Colonic mucosa (tissue), 4 donors: ENCODE results near the gene CASKIN2. TPM values are rescaled to one million over a fixed set of nuclear protein-coding genes. Genes with fewer than 3 reads are reported as not detected.

Source experiments
- DNase-seq: peaks from one replicate; pipeline ENCODE4 v3.0.0-alpha.2; 2020
- H3K27ac ChIP-seq: fragments of 200-600 bp; one replicate; pipeline ENCODE4 v1.8.0; 2021
- H3K27me3 ChIP-seq: fragments of 200-600 bp; one replicate; pipeline ENCODE4 v1.8.0; 2021
- H3K36me3 ChIP-seq: fragments of 200-600 bp; one replicate; pipeline ENCODE4 v1.8.0; 2021
- H3K4me1 ChIP-seq: fragments of 200-600 bp; one replicate; pipeline ENCODE4 v1.8.0; 2021; ENCODE audit warnings: mild to moderate bottlenecking
- H3K4me3 ChIP-seq: fragments of 200-600 bp; one replicate; pipeline ENCODE4 v1.8.0; 2021
- H3K9ac ChIP-seq, 2 donors: one replicate each; pipeline ENCODE4 v1.7.0; 2013; ENCODE audit warnings: control low read depth in 2 of 2, low read depth in 2 of 2, low read length in 2 of 2
- H3K9me3 ChIP-seq: fragments of 200-600 bp; one replicate; pipeline ENCODE4 v1.8.0; 2021
- intact Hi-C: fragments of 100-400 bp; cut with DNase I; formaldehyde crosslinking; loops from one replicate; pipeline ENCODE4 v1.14.1; 2022
- total RNA-seq, 2 donors: library from RNA; stranded (reverse); fragmentation: NEBNext Ultra II Directional in 1 of 2; extraction: Animal tissue kit (Norgen Biotek cat#: 25700) in 1 of 2; gene quantifications; one replicate each; pipeline ENCODE4 v1.2.1, GENCODE V29; 2021
- TF ChIP-seq, protein P1 (sequence below): fragments of 200-600 bp; IDR thresholded peaks from one replicate; pipeline ENCODE4 v1.8.0; 2022; ENCODE audit warnings: antibody characterized with exemption, mild to moderate bottlenecking
- donor health status: healthy.
- donor health status: DM: no; HTN: no; CAD: no.
- donor health status: DM: no; HTN: no; CAD: no.

CASKIN2 gene
- total RNA-seq, 2 donors from 2014 or later: 26.5 to 28.6 TPM

DNA sequence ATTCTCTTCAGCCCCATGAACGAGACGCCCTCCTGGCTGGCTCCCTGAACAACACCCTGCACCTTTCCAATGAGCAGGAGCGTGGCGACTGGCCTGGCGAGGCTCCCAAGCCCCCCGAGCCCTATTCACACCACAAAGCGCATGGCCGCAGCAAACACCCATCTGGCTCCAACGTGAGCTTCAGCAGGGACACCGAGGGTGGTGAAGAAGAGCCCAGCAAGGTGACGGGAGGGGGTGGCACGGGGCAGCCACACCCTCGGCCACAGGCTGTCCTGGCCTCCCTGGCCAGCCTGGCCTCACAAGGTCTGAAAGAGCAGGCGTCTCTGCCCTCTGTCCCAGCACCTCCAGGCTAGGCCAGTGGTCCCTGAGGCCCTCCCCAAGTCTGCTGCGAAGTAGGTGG, 23.7 kb downstream of the CASKIN2 start:
- intact Hi-C loops: no loop called here
- Histone ChIP-seq H3K4me1 (peaks cover 11% of the 10 kb centered on the region), H3K9ac (no peak overlapping the region), H3K4me3 (no peak overlapping the region), H3K27ac (no peak overlapping the region), H3K9me3 (no peaks in the 10 kb centered on the region), H3K36me3 (no peaks in the 10 kb centered on the region), H3K27me3 (no peaks in the 10 kb centered on the region)
- DNase-seq: no peak
- TF ChIP-seq, protein P1, sequence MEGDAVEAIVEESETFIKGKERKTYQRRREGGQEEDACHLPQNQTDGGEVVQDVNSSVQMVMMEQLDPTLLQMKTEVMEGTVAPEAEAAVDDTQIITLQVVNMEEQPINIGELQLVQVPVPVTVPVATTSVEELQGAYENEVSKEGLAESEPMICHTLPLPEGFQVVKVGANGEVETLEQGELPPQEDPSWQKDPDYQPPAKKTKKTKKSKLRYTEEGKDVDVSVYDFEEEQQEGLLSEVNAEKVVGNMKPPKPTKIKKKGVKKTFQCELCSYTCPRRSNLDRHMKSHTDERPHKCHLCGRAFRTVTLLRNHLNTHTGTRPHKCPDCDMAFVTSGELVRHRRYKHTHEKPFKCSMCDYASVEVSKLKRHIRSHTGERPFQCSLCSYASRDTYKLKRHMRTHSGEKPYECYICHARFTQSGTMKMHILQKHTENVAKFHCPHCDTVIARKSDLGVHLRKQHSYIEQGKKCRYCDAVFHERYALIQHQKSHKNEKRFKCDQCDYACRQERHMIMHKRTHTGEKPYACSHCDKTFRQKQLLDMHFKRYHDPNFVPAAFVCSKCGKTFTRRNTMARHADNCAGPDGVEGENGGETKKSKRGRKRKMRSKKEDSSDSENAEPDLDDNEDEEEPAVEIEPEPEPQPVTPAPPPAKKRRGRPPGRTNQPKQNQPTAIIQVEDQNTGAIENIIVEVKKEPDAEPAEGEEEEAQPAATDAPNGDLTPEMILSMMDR: no peak

DNA sequence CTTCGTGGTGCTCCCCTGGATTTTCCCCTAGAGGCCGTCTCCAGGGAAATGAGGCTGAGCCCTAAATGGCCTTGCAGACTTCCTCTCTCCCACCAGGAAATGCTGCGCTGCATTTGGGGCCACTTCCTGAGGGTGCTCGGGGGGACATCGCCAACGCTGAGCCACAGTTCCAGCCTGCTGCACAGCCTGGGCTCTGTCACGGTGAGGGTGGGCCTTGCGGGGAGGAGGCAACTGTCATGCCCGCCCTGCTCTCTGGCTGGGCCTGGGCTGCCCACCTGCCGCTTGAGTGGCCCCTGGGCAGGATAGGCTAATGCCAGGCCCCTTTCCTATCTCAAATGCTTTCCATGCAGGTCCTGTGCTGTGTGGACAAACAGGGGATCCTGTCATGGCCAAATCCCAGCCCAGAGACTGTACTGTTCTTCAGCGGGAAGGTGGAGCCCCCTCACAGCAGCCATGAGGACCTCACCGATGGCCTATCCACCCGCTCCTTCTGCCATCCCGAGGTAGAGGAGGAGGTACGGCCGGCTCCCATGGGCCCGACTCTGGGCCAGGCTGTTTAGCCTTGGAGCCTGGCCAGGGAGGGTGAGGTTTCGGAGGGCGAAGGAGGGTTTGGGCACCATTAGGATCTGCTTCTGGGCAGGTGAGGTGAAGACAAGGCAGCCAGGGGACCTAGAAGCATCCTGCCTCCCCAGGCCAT, 24.2 kb downstream of the CASKIN2 start:
- DNase-seq: no peak
- intact Hi-C loops: no loop called here
- no peak overlapping the region for H3K9ac ChIP-seq
- H3K4me3 ChIP-seq: no peak overlapping the region
- peak overlapping the region; percentile 64 for H3K27ac ChIP-seq
- H3K27me3 ChIP-seq: no peaks in the 10 kb centered on the region
- H3K36me3 ChIP-seq: no peaks in the 10 kb centered on the region
- TF ChIP-seq, protein P1: no peak
- H3K9me3 ChIP-seq: no peaks in the 10 kb centered on the region
- peaks cover 11% of the 10 kb centered on the region for H3K4me1 ChIP-seq

DNA sequence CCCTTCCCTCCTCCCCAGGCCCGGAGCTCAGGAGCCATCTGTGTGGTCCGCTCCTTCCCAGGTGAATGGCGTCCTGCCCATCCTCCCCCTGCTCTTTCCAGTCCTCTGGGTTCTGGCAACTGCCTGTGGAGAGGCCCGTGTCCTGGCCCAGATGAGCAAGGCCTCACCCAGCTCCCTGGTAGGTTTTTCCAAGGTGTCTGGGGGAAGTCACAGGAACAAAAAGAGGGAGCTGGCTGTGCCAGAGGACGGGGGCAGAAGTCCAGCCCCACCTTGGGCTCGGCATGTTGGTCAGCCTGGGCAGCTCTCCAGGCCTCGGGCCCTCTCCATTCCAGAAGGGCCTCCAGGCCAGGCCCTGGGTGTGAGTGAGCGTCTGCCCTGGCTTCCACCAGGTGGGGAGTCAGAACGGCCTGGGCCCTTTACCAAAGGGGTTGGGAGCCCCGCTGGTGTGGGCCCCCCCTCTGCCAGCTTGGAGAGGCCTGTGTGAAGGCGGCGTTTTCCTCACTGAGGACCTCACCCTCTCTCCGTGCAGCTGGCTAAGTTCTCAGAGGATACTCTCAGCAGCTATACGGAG, 25.1 kb downstream of the CASKIN2 start:
- intact Hi-C loops: no loop called here
- Histone ChIP-seq H3K9ac (peak overlapping the region in 1 of 2 donors; percentile 15), H3K9me3 (no peaks in the 10 kb centered on the region), H3K4me1 (peaks cover 11% of the 10 kb centered on the region), H3K27me3 (no peaks in the 10 kb centered on the region), H3K36me3 (no peaks in the 10 kb centered on the region), H3K27ac (peak overlapping the region; percentile 64), H3K4me3 (no peak overlapping the region)
- DNase-seq: peak; percentile 74
- TF ChIP-seq, protein P1: no peak

DNA sequence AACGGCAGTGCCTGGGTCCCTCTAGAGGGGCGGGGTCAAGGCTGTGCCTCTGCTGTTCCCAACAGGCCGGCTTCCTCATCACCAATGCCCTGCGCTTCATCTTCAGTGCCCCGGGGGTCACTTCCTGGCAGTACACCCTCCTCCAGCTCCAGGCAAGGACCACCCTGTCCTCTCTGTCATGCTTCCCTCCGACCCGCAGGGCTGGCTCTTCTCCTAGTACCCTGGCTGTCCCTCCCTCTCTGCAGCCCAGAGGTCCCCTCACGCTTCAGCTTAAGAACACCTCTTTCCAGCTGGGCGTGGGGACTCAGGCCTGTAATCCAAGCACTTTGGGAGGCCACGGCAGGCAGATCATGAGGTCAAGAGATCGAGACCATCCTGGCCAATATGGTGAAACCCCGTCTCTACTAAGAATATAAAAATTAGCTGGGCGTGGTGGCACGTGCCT, 25.8 kb downstream of the CASKIN2 start:
- H3K4me3 ChIP-seq: no peak overlapping the region
- no peak for DNase-seq
- H3K9ac ChIP-seq: peak overlapping the region in 1 of 2 donors; percentile 18
- peaks cover 11% of the 10 kb centered on the region for H3K4me1 ChIP-seq
- intact Hi-C loops: no loop called here
- H3K36me3 ChIP-seq: no peaks in the 10 kb centered on the region
- TF ChIP-seq, protein P1: no peak
- H3K27ac ChIP-seq: peak overlapping the region; percentile 64
- H3K27me3 ChIP-seq: no peaks in the 10 kb centered on the region
- no peaks in the 10 kb centered on the region for H3K9me3 ChIP-seq

DNA sequence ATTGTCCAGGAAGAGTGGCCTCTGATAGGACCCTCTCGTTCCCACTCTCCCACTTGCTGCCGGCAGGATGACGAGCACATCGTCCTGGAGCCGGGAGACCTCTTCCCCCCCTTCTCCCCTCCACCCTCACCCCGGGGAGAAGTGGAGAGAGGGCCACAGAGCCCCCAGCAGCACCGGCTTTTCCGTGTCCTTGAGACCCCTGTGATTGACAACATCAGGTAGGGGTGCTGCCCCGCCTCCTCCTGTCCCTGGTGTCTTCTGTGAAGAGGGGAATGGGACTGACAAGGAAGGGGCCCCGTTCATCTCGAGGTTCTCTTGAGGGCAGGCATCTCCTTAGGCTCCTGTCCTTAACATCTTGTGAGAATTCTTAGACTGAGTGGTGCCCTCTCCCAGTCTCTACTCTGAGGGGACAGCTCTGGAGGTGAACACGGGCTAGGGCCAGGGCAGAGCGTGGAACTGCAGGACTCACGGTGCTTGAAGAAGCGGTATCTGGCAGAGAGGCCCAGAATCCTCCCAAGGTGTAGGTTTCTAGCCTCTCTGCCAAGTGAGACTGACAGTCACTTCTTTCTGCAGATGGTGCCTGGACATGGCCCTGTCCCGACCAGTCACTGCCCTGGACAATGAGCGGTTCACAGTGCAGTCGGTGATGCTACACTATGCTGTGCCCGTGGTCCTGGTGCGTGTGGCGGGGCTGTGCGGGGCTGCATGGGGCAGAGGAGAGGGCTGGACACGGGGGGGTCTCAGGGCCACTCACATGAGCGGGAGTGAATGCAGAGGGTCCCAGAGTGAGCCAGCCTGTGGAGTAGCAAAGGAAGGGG, 26.4 kb downstream of the CASKIN2 start:
- H3K27ac ChIP-seq: no peak overlapping the region
- H3K36me3 ChIP-seq: no peaks in the 10 kb centered on the region
- no peaks in the 10 kb centered on the region for H3K27me3 ChIP-seq
- TF ChIP-seq, protein P1: no peak
- H3K4me3 ChIP-seq: no peak overlapping the region
- intact Hi-C loops: no loop called here
- H3K9me3 ChIP-seq: no peaks in the 10 kb centered on the region
- no peak for DNase-seq
- peak overlapping the region in 1 of 2 donors; percentile 18 for H3K9ac ChIP-seq
- H3K4me1 ChIP-seq: peaks cover 11% of the 10 kb centered on the region
